NCI-H524 treated with DMSO at 0.1 percent for 48 hours (cell line): Measurements from ENCODE around the gene OR6A2.

Experiments used
- DNase-seq: peaks from one replicate; lab custom pipeline; 2025; lab: John Stamatoyannopoulos, UW

OR6A2 gene

GRCh38 chr11:6755953-6756347 is 43.5 kb downstream of the OR6A2 start:
- no peak for DNase-seq

DNA sequence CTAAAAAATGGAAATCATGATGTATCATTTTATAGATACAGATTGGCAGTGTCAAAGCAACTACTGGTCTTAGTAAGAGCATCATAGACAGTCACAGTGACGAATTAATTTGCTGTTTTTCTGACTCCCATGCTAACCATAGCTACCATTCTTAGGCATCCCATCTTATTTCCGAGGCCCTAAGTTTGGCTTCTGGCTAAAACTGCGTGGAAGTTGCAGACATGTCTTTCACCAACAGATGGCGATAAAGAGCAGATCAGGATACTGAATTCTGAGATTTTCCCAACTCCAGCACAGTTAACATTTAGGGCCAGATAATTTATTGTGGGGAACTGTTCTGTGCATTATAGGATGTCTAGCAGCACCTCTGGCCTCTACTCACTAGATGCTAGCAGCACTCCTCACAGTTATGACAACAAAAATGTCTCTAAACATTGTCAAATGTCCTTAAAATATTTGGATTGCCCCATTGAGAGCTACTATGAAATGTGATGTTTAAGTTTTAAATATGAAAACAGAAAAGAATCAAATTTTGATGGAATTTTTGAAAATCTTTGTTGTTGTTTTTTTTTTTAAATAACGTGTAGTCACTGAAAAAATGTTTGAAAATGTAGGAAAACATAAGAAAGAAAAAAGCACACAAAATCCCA is 44.1 kb downstream of the OR6A2 start:
- no peak for DNase-seq

- no peak for DNase-seq
Measured at GRCh38 chr11:6747097-6747668, 52.3 kb downstream of the OR6A2 start.

GRCh38 chr11:6746626-6747025 is 52.9 kb downstream of the OR6A2 start:
- DNase-seq, result no peak

- no peak for DNase-seq
Measured at GRCh38 chr11:6746086-6746618, 53.3 kb downstream of the OR6A2 start.

- no peak for DNase-seq
Measured at GRCh38 chr11:6745465-6746015, 53.9 kb downstream of the OR6A2 start.

GRCh38 chr11:6745018-6745417 is 54.5 kb downstream of the OR6A2 start:
- no peak for DNase-seq

- DNase-seq, result no peak
Measured at GRCh38 chr11:6742260-6742659, 57.2 kb downstream of the OR6A2 start.
